ENCODE data around the gene HES3.

GRCh38 chr1:6224718-6225117 lies 19.3 kb upstream of the HES3 start:
- TF ChIP-seq CTCF (conservative IDR thresholded peaks at IDR 0.05; ENCODE audit: low read depth, low read length) (no peak), CHD1 (IDR thresholded peaks at IDR 0.05; ENCODE audit: low read depth, low read length) (no peak), BHLHE40 (IDR thresholded peaks at IDR 0.05; ENCODE audit: low read depth, low read length) (no peak)

Data from IMR-90 (cell line).